Urothelium cell line (cell line): ENCODE measurements around the gene TXNDC2.
A peak's percentile ranks its signal among the peaks of the same experiment; 100 is the strongest.
"Not testable (repeated sequence)": the region's sequence is repeated elsewhere in the genome, so short reads cannot be mapped to it uniquely, and the experiment has no call there.

ENCODE experiments used
- DNase-seq: peaks from one replicate; pipeline ENCODE4 v3.0.0; 2011; ENCODE audit warnings: low spot score, mixed read lengths
- FAIRE-seq: peaks from 2 replicates; lab custom pipeline; 2011; peaks lifted over from hg19 to GRCh38; lab: Jason Lieb, UNC

Gene TXNDC2

GRCh38 chr18:9912285-9912684 lies 26.5 kb downstream of the TXNDC2 start:
- not testable (repeated sequence) for FAIRE-seq, DNase-seq

- DNase-seq (no peak), FAIRE-seq (no peak)
Measured at GRCh38 chr18:9913151-9913525, 27.4 kb downstream of the TXNDC2 start.

DNA sequence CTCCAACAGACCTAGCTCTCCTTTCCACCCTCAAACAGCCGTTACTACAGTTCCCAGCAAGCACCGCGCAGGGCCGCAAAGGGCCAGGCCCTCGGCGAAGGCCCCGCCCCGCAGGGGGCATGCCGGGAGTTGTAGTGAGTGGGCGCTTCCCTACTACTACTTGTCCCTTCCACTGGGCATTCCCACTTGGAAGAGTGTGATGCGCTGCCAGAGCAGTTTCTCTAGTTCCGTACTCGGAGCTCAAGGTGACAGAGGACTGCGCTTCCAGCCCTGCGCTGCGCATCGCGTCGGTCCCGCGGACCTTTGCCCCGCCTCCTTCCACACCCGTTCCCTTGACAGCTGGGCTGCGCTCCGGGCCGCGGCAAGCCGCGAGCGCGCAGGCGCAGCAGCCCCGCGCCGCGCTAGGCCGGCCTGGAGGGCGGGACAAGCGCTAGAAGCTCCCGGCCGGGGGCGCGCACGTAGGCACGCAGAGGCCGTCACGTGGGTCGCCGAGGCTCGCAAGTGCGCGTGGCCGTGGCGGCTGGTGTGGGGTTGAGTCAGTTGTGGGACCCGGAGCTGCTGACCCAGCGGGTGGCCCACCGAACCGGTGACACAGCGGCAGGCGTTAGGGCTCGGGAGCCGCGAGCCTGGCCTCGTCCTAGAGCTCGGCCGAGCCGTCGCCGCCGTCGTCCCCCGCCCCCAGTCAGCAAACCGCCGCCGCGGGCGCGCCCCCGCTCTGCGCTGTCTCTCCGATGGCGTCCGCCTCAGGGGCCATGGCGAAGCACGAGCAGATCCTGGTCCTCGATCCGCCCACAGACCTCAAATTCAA lies 28.0 kb downstream of the TXNDC2 start, which contains the start of gene VAPA:
VAPA (plus strand) TSS at position 491 of the 808 bp plus-strand sequence; CDS start at position 732, 241 bp downstream.
- FAIRE-seq: peak; percentile 99

DNA sequence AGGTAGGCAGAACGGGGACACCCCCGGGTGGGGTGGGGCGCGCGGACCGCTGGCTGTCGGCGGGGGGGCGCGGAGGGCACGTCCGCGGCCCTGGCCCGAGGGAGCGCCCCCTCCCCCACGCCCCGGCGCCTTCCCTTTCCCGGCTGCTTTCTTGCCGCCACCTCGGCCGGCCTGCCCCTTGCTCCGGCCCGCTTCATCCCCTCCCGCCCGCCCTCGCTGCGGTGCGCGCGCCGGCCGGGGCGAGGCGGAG lies 28.5 kb downstream of the TXNDC2 start:
- DNase-seq (peak; percentile 78), FAIRE-seq (no peak)

More for the DNA sequence above, 28.0 kb downstream of the TXNDC2 start, which contains the start of gene VAPA:
- DNase-seq: peak; percentile 100

DNA sequence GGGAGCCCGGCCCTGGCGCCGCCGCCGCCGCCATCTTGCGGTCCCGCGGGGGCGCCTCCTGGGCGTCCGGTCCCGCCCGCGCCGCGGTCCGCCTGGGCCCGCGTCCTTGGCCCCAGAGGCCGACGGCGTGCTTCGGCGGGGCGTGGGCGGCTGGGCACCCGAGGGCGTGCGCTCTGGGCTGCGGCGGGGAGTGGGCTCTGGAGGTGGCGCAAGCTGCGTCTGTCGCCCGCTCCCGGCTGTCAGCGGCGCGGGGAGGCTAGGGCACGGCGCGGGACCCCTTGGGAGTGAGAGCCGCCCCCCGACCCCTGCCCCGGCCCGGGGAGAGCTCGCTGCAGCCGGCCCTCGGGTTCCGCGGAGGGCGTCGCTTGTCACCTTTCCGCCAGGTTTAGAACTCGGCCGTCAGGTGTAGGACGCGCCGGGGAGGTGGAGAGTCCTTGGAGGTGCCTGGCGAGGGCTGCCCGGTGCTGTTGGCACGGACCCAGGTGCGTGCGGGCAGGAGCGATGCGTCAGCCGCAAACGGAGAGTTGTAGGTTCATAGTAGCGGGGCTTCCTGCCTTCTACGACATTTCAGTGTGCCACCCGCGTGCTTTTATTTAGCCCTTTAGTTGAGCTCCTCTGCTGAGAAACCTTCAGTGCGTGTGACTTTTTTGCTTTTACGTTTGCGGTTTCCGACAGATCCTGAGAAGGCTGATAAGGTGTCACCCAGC lies 29.0 kb downstream of the TXNDC2 start:
- no peak for FAIRE-seq
- peak; percentile 76 for DNase-seq

DNA sequence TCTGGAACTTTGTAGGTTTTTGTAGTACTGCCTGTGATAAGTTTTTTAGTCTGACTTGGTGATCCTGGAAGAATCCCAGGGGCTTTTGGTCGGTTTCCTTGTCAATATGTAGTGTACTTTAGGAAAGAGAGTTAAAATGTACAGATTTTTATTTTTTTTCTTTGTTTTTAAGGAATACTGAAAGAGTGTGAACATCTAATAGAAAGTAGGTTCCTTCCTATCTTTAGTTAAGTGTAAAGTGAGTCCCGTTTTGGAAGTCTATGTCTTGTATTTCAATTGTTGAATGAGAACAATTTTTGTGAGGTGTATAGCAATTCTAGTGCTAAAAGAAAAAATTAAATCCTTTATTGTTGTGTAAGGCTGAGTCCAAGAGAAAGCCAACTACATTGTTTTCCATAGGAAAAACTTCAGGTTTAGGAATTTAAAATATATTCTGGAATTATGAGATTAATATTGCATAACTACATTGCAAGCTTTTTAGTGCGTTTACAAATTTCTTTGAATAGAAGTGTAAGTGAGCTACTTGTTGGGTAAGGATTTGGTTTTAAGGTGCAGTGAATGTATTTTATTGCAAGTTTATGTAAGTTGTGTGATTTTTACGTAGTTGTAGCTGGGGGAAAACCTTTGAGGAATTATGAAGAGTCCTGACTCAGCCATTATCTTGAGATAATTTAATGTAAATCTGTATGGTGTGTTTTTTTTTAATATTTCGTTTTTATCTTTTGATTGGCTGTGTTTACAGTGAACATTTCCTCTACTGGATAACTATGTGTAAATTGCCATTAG lies 29.7 kb downstream of the TXNDC2 start:
- no peak for DNase-seq
- no peak for FAIRE-seq

- FAIRE-seq: no peak
Measured at GRCh38 chr18:9916077-9916639, 30.4 kb downstream of the TXNDC2 start.

GRCh38 chr18:9916808-9917207 lies 31.0 kb downstream of the TXNDC2 start:
- FAIRE-seq (no peak), DNase-seq (no peak)

More at GRCh38 chr18:9916077-9916639, 30.4 kb downstream of the TXNDC2 start:
- no peak for DNase-seq

- peak; percentile 61 for DNase-seq
- FAIRE-seq: no peak
Measured at GRCh38 chr18:9918016-9918680, 32.4 kb downstream of the TXNDC2 start.

- FAIRE-seq (no peak), DNase-seq (no peak)
Measured at GRCh38 chr18:9919564-9920232, 33.9 kb downstream of the TXNDC2 start.

GRCh38 chr18:9922592-9923311 lies 37.0 kb downstream of the TXNDC2 start:
- FAIRE-seq (no peak), DNase-seq (no peak)

- DNase-seq (no peak), FAIRE-seq (no peak)
Measured at GRCh38 chr18:9924371-9924943, 38.7 kb downstream of the TXNDC2 start.

GRCh38 chr18:9925369-9925768 lies 39.6 kb downstream of the TXNDC2 start:
- FAIRE-seq: no peak

DNA sequence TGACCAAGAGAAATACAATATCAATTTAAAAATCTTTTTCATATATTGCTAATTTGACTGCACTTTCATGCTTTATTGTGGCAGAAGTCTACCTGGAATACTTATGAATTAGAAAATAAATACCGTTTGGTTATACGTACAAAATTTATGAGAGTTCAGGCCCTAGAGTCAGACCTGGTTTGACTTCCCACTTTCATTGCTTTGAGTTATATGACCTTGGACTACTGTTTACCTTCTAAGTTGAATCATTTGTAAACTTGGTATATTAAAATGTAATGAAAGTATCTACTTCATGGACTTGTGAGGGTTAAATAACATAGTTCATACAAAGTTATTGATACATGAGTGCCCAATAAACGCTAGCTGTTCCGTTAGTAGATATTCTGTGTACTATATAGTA lies 40.0 kb downstream of the TXNDC2 start:
- FAIRE-seq (no peak), DNase-seq (no peak)

More at GRCh38 chr18:9925369-9925768, 39.6 kb downstream of the TXNDC2 start:
- no peak for DNase-seq

- no peak for FAIRE-seq
- DNase-seq: no peak
Measured at GRCh38 chr18:9926223-9926894, 40.6 kb downstream of the TXNDC2 start.

GRCh38 chr18:9926977-9927376 lies 41.2 kb downstream of the TXNDC2 start:
- FAIRE-seq: no peak
- DNase-seq: no peak

DNA sequence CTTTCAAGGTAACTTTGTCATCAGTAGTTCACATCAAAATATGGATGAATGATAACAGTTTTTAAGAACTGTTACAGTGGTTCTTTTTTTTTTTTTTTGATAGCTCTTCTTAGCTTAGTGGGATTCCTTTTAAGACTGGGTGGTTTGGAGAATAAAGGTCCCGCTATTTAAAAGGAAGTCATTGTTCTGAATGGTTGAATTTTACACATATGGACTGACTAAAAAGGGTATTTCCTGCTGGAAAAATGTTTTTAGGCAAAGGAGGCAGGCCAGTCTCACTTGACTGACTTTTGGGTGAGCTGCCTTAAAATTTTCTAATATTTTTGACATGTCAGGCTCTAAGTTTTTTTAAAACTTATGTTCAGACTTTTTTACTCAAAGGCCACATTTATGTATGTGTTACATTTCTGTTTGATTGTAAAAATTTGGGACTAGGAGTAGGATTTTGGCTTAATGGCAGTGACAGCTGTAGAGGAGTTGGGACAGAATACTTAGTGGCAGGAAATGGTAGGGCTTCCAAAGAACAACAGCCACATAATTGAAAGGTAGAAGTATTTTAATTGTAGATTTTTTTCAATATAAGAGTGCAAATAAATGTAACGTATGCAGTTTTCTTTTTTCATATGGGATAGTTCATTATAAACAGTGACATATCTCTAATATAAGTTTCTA lies 41.8 kb downstream of the TXNDC2 start:
- DNase-seq (no peak), FAIRE-seq (no peak)
